ENCODE results near the gene PGA5.
"Not testable (repeated sequence)": the region's sequence is repeated elsewhere in the genome, so short reads cannot be mapped to it uniquely, and the experiment has no call there.

Gene PGA5

DNA sequence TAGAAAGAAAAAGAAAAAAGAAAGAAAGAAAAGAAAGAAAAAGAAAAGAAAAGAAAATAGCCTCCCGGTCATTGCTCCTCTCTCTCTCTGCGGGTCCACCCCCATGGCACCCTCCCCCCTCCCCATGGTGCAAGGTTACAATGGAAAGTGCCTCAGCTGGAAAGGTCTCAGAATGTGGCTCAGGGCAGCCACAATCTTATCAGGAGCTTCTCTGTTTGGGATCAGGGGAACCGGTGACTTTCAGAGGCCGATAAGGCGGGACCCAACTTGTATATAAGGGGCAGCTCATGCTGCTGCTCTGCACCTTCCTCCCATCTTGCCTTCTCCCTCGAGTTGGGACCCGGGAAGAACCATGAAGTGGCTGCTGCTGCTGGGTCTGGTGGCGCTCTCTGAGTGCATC lies at the start of gene PGA5:
PGA5 (plus strand) TSS at position 301 of the 400 bp plus-strand sequence; CDS start at position 353, 52 bp downstream.
- not testable (repeated sequence) for DNase-seq

GRCh38 chr11:61193596-61193995 lies 47.4 kb upstream of the PGA5 start:
- no peak for DNase-seq

- DNase-seq, result no peak
These were observed 46.8 kb upstream of the PGA5 start for GRCh38 chr11:61194169-61194671.

GRCh38 chr11:61194981-61195695 lies 45.8 kb upstream of the PGA5 start:
- no peak for DNase-seq

- DNase-seq, result no peak
These were observed 45.3 kb upstream of the PGA5 start for GRCh38 chr11:61195719-61196118.

DNA sequence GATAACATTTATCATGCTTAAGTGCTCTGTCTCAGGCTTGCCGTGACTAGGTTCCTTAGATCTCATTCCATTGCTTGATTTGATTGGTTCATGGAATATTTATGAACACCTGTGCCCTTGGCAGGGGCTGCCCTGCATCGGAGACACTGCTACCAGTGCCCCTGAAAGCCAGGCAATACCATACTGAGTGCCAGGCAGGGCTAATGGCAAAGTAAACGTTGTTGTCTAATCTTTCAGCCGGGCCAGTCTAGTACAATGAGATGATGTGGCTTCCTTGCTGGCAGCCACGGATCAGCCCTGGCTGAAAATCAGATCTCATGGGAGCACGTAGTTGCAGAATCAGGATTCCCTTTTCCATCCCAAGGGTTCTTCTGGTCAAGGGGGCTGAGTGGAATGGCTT lies 42.6 kb upstream of the PGA5 start:
- no peak for DNase-seq

DNA sequence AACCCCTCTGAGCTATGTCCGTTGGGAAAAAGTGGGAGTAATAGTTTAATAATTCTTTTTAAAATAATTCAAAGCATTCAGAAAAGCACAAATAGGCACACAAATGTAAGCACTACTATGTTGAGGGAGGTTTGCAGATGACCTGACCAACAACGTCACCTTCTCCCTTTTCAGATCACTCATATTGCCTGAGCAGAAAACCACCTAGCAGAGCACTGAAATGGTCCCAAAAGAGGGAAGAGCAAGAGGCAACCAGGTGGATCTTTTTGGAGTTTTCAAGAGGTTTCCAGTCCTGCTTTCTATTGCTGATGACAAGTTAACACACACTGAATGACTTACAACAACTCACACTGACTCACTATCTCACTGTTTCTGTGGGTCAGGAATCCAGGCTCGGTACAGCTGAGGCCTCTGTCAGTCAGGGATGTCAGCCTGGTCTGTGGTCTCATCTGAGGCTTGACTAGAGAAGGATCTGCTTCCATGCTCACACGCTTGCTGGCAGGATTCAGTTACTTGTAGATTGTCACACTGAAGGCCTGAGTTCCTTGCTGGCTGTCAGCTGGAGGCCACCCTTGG lies 41.9 kb upstream of the PGA5 start:
- no peak for DNase-seq

GRCh38 chr11:61201476-61201875 lies 39.5 kb upstream of the PGA5 start:
- DNase-seq, result peak; percentile 28

- not testable (repeated sequence) for DNase-seq
These were observed 37.8 kb upstream of the PGA5 start, which contains the start of gene PGA3 for GRCh38 chr11:61202950-61203746. TSS of gene PGA3 (plus strand) at chr11:61203515. CDS start at chr11:61203565, 50 bp downstream.

DNA sequence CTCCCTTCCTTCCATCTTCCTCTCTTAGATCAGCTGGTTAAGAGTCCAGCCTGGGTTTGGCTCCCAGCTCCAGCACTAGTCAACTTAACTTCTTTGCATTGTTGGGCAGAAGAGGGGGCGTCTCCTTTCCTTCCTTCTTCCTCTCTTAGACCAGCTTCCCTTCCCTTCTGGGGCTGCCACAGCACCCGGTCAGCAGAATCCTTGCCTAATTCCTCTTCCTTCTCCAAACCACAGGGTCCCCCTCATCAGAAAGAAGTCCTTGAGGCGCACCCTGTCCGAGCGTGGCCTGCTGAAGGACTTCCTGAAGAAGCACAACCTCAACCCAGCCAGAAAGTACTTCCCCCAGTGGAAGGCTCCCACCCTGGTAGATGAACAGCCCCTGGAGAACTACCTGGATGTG lies 37.1 kb upstream of the PGA5 start:
- not testable (repeated sequence) for DNase-seq

DNA sequence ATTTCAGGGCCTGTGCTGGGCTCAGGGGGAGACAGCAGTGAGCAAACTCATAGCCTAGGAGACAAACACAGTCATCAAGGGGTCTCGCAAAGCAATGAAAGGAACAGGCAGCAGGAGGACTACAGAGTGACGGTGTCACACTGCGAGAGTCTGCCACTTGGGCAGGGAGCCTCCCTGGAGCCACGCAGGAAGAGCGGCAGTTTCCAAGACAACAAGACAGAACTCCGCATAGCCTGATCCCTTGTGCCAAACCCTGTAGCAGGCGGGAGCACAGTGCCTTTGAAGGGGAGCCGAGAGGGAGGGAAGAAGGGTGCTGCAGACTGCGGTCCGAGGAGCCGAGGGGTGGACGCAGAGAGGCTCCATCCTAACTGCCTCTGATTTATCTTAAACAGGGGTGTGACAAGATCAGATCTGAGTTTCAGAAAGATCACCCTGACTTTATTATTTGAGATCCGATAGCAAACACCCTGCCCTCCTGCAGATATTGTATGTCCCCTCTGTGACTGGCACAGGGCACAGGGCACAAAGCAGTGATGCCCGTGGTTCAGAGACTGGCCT lies 36.4 kb upstream of the PGA5 start:
- DNase-seq, result not testable (repeated sequence)

DNA sequence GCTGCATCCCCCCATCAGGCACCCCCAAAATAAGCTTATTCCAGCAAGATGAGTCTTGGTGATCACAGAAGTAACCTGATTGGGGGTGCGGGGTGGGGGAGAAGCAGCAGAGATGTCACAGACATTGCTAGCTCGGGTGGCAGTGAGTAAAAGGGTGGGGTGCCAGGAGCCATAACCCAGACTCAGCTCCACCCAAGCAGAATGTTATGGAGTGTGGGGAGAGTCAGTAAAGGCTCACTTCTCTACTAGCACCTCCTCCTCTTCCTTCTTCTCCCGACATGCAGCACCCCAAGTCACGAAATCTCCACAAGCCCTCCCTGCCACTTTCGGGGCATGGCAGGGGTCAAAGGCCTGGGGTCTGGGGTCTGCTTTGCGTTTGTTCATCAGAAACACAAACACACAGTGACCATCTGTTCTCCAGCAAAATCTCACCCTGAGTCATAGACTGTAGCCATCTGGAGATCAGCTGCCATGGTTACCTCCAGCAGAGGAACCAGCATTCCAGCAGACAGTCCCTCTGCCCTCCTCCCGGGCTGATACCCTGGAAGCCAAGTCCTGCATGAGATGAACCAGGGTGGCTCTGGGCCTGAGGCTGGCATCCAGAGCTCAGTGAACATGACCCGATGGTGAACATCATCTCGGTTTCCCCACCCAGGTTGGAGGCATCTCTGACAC lies 33.2 kb upstream of the PGA5 start:
- not testable (repeated sequence) for DNase-seq

- DNase-seq, result not testable (repeated sequence)
These were observed 30.3 kb upstream of the PGA5 start for GRCh38 chr11:61210629-61211028.

DNA sequence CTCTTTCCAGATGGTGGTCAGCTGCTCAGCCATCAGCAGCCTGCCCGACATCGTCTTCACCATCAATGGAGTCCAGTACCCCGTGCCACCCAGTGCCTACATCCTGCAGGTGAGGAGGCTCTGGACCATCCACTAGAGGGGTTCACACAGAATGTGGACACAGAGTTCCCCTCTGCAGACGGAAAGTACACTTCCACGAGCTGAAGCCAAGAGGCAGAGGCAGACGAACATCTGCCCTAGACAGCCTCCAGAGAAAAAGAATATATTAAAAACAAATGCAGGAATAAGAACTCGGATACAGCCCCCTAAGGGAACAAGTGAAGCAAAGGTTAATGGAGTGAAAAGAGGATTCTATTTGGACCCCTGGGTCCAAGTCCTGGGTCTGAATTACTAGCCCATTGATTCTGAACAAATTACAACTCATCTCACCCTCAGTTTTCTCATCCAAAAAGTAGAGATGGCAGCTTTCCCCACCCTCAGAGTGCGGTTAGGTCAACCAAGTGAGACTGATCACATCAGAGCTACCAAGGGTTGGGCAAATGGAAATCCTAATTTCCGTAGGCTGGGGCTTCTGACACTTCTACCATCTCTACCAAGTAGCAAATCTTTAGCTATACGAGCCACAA lies 29.5 kb upstream of the PGA5 start:
- DNase-seq, result not testable (repeated sequence)

DNA sequence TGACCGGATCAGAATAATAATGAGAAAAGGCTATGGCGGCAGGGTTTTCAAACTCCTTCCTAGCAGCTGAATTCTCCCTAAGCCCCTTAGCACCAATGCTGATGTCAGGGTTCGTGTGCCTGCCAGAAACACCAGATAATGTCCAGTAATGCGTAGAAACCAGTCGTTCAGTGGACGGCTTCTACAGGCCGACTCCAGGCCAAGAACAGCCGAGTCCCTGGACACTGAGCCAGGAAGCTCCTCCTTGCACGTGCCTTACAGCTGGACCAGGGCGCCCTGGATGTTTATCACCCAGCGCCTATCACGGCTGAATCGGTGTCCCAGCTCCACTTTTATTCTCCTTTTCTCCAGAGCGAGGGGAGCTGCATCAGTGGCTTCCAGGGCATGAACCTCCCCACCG lies 28.8 kb upstream of the PGA5 start:
- not testable (repeated sequence) for DNase-seq

GRCh38 chr11:61213711-61214324 lies 27.2 kb upstream of the PGA5 start:
- DNase-seq, result not testable (repeated sequence)

GRCh38 chr11:61218306-61218705 lies 22.7 kb upstream of the PGA5 start:
- DNase-seq, result not testable (repeated sequence)

DNA sequence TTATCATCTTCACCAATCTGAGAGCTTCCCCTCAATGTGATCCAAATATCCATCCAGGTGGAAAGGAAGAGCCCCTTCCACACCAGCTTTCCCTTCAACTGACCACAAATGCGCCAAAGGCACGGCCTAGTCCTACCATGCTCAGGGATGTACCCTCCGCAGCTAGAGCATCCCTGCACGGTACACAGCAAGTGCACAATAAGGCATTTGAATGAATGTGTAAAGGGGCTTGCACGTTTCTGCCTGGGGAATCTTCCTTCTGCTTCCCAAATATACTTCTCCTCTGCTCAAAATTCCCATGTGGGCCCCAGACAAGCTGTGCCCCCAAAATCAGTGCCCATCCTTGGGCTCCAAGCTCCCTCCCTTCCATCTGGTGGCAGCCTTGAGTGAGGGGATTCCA lies 22.0 kb upstream of the PGA5 start:
- DNase-seq, result not testable (repeated sequence)

GRCh38 chr11:61222047-61222446 lies 18.9 kb upstream of the PGA5 start, which contains the start of gene PGA4:
TSS of gene PGA4 (plus strand) at chr11:61222347. CDS start at chr11:61222401, 54 bp downstream.
- DNase-seq, result not testable (repeated sequence)

DNA sequence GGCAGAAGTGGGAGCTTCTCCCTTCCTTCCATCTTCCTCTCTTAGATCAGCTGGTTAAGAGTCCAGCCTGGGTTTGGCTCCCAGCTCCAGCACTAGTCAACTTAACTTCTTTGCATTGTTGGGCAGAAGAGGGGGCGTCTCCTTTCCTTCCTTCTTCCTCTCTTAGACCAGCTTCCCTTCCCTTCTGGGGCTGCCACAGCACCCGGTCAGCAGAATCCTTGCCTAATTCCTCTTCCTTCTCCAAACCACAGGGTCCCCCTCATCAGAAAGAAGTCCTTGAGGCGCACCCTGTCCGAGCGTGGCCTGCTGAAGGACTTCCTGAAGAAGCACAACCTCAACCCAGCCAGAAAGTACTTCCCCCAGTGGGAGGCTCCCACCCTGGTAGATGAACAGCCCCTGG lies 18.3 kb upstream of the PGA5 start:
- not testable (repeated sequence) for DNase-seq

GRCh38 chr11:61226457-61227137 lies 14.4 kb upstream of the PGA5 start:
- not testable (repeated sequence) for DNase-seq
